ENCODE measurements around the gene LTF. TPM values are rescaled to one million over a fixed set of nuclear protein-coding genes. Genes with fewer than 3 reads are reported as not detected.

LTF gene
- total and polyA plus RNA-seq, 9 of the 15 experiments (the other 6 are each of a cell fraction or from before 2014, with no cell fraction given): 0.07 TPM; not detected in 8

- TF ChIP-seq ATF2 (CRISPR knock-in tag; IDR thresholded peaks at IDR 0.05) (no peak), POLR3A (IDR thresholded peaks at IDR 0.05; ENCODE audit: borderline replicate concordance, extremely low read depth, insufficient read depth, insufficient read length) (no peak), MBD2 (IDR thresholded peaks at IDR 0.05; ENCODE audit: borderline replicate concordance, low read depth) (peak; percentile 58; the same call in 1 of the 2 replicates), KLF6 (CRISPR knock-in tag; IDR thresholded peaks at IDR 0.05; ENCODE audit: borderline replicate concordance) (0 out of 2 replicates have a peak, but pooled peaks have one; percentile 2), ZBTB40 (IDR thresholded peaks at IDR 0.05) (no peak), ZBTB40 (CRISPR knock-in tag; IDR thresholded peaks at IDR 0.05) (no peak), LEF1 (IDR thresholded peaks at IDR 0.05) (peak; percentile 84), CTBP1 (IDR thresholded peaks at IDR 0.05; ENCODE audit: borderline replicate concordance) (peak; percentile 82; the same call in 1 of the 2 replicates), TAL1 (IDR thresholded peaks at IDR 0.05) (peak; percentile 81), ZNF12 (CRISPR knock-in tag; IDR thresholded peaks at IDR 0.05) (no peak), RBM22 (IDR thresholded peaks at IDR 0.05; ENCODE audit: low read depth, low read length, poor library complexity, severe bottlenecking) (no peak), ID3 (CRISPR knock-in tag; IDR thresholded peaks at IDR 0.05) (no peak), ID3 (tag; IDR thresholded peaks at IDR 0.05) (peak; percentile 81; the same call in 1 of the 2 replicates), TOE1 (IDR thresholded peaks at IDR 0.05; ENCODE audit: borderline replicate concordance) (0 out of 2 replicates have a peak, but pooled peaks have one; percentile 36), TOE1 (CRISPR knock-in tag; IDR thresholded peaks at IDR 0.05; ENCODE audit: borderline replicate concordance, low read depth) (no peak), JUNB (CRISPR knock-in tag; conservative IDR thresholded peaks at IDR 0.05) (no peak), ZNF232 (CRISPR knock-in tag; IDR thresholded peaks at IDR 0.05) (no peak)
These were observed 64.5 kb downstream of the LTF start (continued) for GRCh38 chr3:46400000-46400734.

Data from K562 (cell line).